DND-41 (cell line): ENCODE results near the gene MSGN1.

Source experiments
- ATAC-seq: fragments of 200-7000 bp; cut with Tn5 transposase; 3 replicates; pipeline ENCODE4 v1.9.1; 2021; ENCODE audit warnings: low read depth; ENCODE audit not compliant: insufficient read depth
- DNase-seq: peaks from one replicate; pipeline ENCODE4 v3.0.0-alpha.2; 2020
- H2AFZ ChIP-seq: 2 replicates; pipeline ENCODE4 v1.6.0; 2012; ENCODE audit warnings: low read depth, low read length
- H3K27ac ChIP-seq: 2 replicates; pipeline ENCODE4 v1.5.1; 2012; ENCODE audit warnings: low read length, inconsistent platforms
- H3K27me3 ChIP-seq: fragments of 200-600 bp; sonication (generic); 2 replicates; pipeline ENCODE4 v1.6.0; 2012; ENCODE audit warnings: low read length, mild to moderate bottlenecking, inconsistent platforms; ENCODE audit not compliant: insufficient read depth, poor library complexity
- H3K36me3 ChIP-seq: 2 replicates; pipeline ENCODE4 v1.5.1; 2012; ENCODE audit warnings: low read length, inconsistent platforms; ENCODE audit not compliant: insufficient read depth
- H3K4me1 ChIP-seq: 2 replicates; pipeline ENCODE4 v1.5.1; 2012; ENCODE audit warnings: mild to moderate bottlenecking, low read length; ENCODE audit not compliant: insufficient read depth
- H3K4me2 ChIP-seq: 2 replicates; pipeline ENCODE4 v1.6.0; 2012; ENCODE audit warnings: mild to moderate bottlenecking, moderate library complexity, low read length, inconsistent platforms; ENCODE audit not compliant: insufficient read depth
- H3K4me3 ChIP-seq, 2 experiments: fragments of 200-600 bp in 1 of 2; shearing (Covaris generic) in 1 of 2; 2 replicates each; pipeline ENCODE4 v1.5.1; 2012 to 2016; ENCODE audit warnings: inconsistent platforms in 2 of 2, low read length in 2 of 2, mild to moderate bottlenecking in 2 of 2, low read depth in 1 of 2, moderate library complexity in 1 of 2
- H3K79me2 ChIP-seq: 2 replicates; pipeline ENCODE4 v1.6.0; 2012; ENCODE audit warnings: low read length, inconsistent platforms; ENCODE audit not compliant: insufficient read depth
- H3K9ac ChIP-seq: 2 replicates; pipeline ENCODE4 v1.6.0; 2012; ENCODE audit warnings: low read depth, mild to moderate bottlenecking, inconsistent platforms, low read length, moderate library complexity
- H3K9me3 ChIP-seq: 2 replicates; pipeline ENCODE4 v1.5.1; 2012; ENCODE audit warnings: low read length, moderate library complexity, mild to moderate bottlenecking, inconsistent platforms; ENCODE audit not compliant: insufficient read depth, severe bottlenecking
- H4K20me1 ChIP-seq: 2 replicates; pipeline ENCODE4 v1.6.0; 2012; ENCODE audit warnings: low read length; ENCODE audit not compliant: insufficient read depth
- CTCF ChIP-seq: IDR thresholded peaks from 2 replicates; pipeline ENCODE4 v1.5.1; 2012; ENCODE audit warnings: borderline replicate concordance, low read length, moderate library complexity, mild to moderate bottlenecking; ENCODE audit not compliant: poor library complexity, severe bottlenecking; ENCODE audit errors: extremely low read depth
- EZH2 ChIP-seq: IDR thresholded peaks from 3 replicates; pipeline ENCODE4 v1.6.1; 2012; ENCODE audit warnings: borderline replicate concordance, low read depth, mild to moderate bottlenecking, moderate library complexity, low read length, inconsistent platforms; ENCODE audit not compliant: severe bottlenecking

The MSGN1 gene

GRCh38 chr2:17813742-17814473 is 2.4 kb upstream of the MSGN1 start:
- Histone ChIP-seq H3K27ac (no peak overlapping the region), H4K20me1 (no peaks in the 10 kb centered on the region), H3K36me3 (no peaks in the 10 kb centered on the region), H3K79me2 (no peaks in the 10 kb centered on the region), H3K9me3 (no peaks in the 10 kb centered on the region), H3K4me3 (no peak overlapping the region), H3K9ac (no peak overlapping the region), H2AFZ (no peak overlapping the region), H3K27me3 (peaks cover 3% of the 10 kb centered on the region), H3K4me2 (peak overlapping the region; percentile 40; the same call in 1 of the 2 replicates), H3K4me1 (peaks cover 28% of the 10 kb centered on the region)
- TF ChIP-seq CTCF (no peak), EZH2 (no peak)
- peak; percentile 94 for ATAC-seq
- peak; percentile 73 for DNase-seq

DNA sequence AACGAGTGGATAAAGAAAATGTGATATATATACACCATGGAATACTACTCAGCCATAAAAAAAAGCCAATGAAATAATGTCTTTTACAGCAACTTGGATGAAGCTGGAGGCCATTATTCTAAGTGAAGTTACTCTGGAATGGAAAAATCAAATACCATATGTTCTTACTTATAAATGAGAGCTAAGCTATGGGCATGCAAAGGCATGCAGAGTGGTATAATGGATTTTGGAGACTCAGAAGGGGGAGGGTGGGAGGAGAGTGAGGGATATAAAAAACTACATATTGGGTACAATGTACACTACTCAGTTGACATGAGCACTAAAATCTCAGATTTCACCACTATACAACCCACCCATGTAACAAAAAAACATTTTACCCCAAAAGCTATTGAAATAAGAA is 1.7 kb upstream of the MSGN1 start:
- Histone ChIP-seq H3K9ac (no peak overlapping the region), H3K4me1 (peaks cover 28% of the 10 kb centered on the region), H3K4me3 (no peak overlapping the region), H3K27me3 (peaks cover 3% of the 10 kb centered on the region), H3K27ac (no peak overlapping the region), H3K36me3 (no peaks in the 10 kb centered on the region), H3K9me3 (no peaks in the 10 kb centered on the region), H3K4me2 (peak overlapping the region; percentile 40; the same call in 1 of the 2 replicates), H4K20me1 (no peaks in the 10 kb centered on the region), H3K79me2 (no peaks in the 10 kb centered on the region), H2AFZ (no peak overlapping the region)
- ATAC-seq (no peak), DNase-seq (no peak)
- TF ChIP-seq EZH2 (no peak), CTCF (no peak)

- no peak for ATAC-seq
These were observed 634 bp upstream of the MSGN1 start for GRCh38 chr2:17815468-17816184.

More at GRCh38 chr2:17815468-17816184, 634 bp upstream of the MSGN1 start:
- DNase-seq, result no peak
- H3K36me3 ChIP-seq, result no peaks in the 10 kb centered on the region
- H3K27ac ChIP-seq, result no peak overlapping the region
- TF ChIP-seq CTCF (no peak), EZH2 (no peak)
- H2AFZ ChIP-seq, result no peak overlapping the region
- no peaks in the 10 kb centered on the region for H3K79me2 ChIP-seq
- no peak overlapping the region for H3K4me2 ChIP-seq
- H3K9ac ChIP-seq, result no peak overlapping the region
- peaks cover 28% of the 10 kb centered on the region for H3K4me1 ChIP-seq
- H4K20me1 ChIP-seq, result no peaks in the 10 kb centered on the region
- H3K9me3 ChIP-seq, result no peaks in the 10 kb centered on the region
- no peak overlapping the region for H3K4me3 ChIP-seq
- peaks cover 3% of the 10 kb centered on the region for H3K27me3 ChIP-seq
